ENCODE data around the gene BTRC.

GRCh38 chr10:101525848-101526247 is 171.9 kb downstream of the BTRC start:
- no peak for TF ChIP-seq POLR2A (IDR thresholded peaks at IDR 0.05; ENCODE audit: low read length)
- no peak for TF ChIP-seq GATA1 (IDR thresholded peaks at IDR 0.05; ENCODE audit: low read depth, low read length)
